DLD1 (cell line): ENCODE measurements around the gene HOXA11.

Experiments
- in situ Hi-C: cut with HindIII; loops from 2 replicates; pipeline ENCODE4 v1.10.0; 2017; ENCODE audit warnings: low sequenced_read_pairs

HOXA11 gene

GRCh38 chr7:27171637-27172314, 13.3 kb downstream of the HOXA11 start:
- in situ Hi-C loops: no loop called here

- in situ Hi-C loops: no loop called here
These were observed 13.8 kb downstream of the HOXA11 start for GRCh38 chr7:27171325-27171636.

- in situ Hi-C loops: no loop called here
These were observed 14.4 kb downstream of the HOXA11 start for GRCh38 chr7:27170426-27171324.

GRCh38 chr7:27169658-27170425, 15.2 kb downstream of the HOXA11 start:
- in situ Hi-C loops: loop anchor here (10.0 kb wide), 1 partner anchor 315 kb away; no protein-coding TSS in a partner anchor

GRCh38 chr7:27168265-27168947, 16.6 kb downstream of the HOXA11 start:
- in situ Hi-C loops: loop anchor here (10.0 kb wide), 1 partner anchor 314 kb away; no protein-coding TSS in a partner anchor

- in situ Hi-C loops: loop anchor here (10.0 kb wide), 1 partner anchor 313 kb away; no protein-coding TSS in a partner anchor
These were observed 17.1 kb downstream of the HOXA11 start for GRCh38 chr7:27167916-27168264.

- in situ Hi-C loops: loop anchor here (10.0 kb wide), 1 partner anchor 312 kb away; no protein-coding TSS in a partner anchor
These were observed 18.2 kb downstream of the HOXA11 start for GRCh38 chr7:27166531-27167505.

- in situ Hi-C loops: loop anchor here (10.0 kb wide), 1 partner anchor 311 kb away; no protein-coding TSS in a partner anchor
These were observed 19.0 kb downstream of the HOXA11 start for GRCh38 chr7:27165996-27166530.

GRCh38 chr7:27165089-27165995, 19.7 kb downstream of the HOXA11 start, which contains the start of gene HOXA9:
TSS of gene HOXA9 (minus strand) at chr7:27165537. CDS start at chr7:27165457, 80 bp downstream.
- in situ Hi-C loops: loop anchor here (10.0 kb wide), 1 partner anchor 311 kb away; no protein-coding TSS in a partner anchor

- in situ Hi-C loops: loop anchor here (5.0 to 10.0 kb wide), 2 partner anchors 37 to 310 kb away; no protein-coding TSS in a partner anchor
These were observed 20.5 kb downstream of the HOXA11 start for GRCh38 chr7:27164367-27165088.

- in situ Hi-C loops: loop anchor here (5.0 to 10.0 kb wide), 2 partner anchors 37 to 309 kb away; no protein-coding TSS in a partner anchor
These were observed 21.0 kb downstream of the HOXA11 start for GRCh38 chr7:27164045-27164366.

- in situ Hi-C loops: loop anchor here (5.0 to 10.0 kb wide), 2 partner anchors 36 to 309 kb away; no protein-coding TSS in a partner anchor
These were observed 21.6 kb downstream of the HOXA11 start for GRCh38 chr7:27163288-27164044.

- in situ Hi-C loops: loop anchor here (5.0 to 10.0 kb wide), 2 partner anchors 35 to 308 kb away; no protein-coding TSS in a partner anchor
These were observed 22.3 kb downstream of the HOXA11 start for GRCh38 chr7:27162561-27163287.

- in situ Hi-C loops: loop anchor here (5.0 to 10.0 kb wide), 2 partner anchors 35 to 307 kb away; no protein-coding TSS in a partner anchor
These were observed 23.1 kb downstream of the HOXA11 start for GRCh38 chr7:27161721-27162560.
